GM12873 (cell line): ENCODE measurements around the gene SUMF1.

Source experiments
- TF ChIP-seq, protein P1 (sequence below): IDR thresholded peaks from 2 replicates; pipeline ENCODE4 v1.5.1; 2012; ENCODE audit warnings: low read depth, mild to moderate bottlenecking, moderate library complexity, low read length, control low read depth; ENCODE audit not compliant: insufficient read depth; ENCODE audit errors: missing control alignments

Gene SUMF1

DNA sequence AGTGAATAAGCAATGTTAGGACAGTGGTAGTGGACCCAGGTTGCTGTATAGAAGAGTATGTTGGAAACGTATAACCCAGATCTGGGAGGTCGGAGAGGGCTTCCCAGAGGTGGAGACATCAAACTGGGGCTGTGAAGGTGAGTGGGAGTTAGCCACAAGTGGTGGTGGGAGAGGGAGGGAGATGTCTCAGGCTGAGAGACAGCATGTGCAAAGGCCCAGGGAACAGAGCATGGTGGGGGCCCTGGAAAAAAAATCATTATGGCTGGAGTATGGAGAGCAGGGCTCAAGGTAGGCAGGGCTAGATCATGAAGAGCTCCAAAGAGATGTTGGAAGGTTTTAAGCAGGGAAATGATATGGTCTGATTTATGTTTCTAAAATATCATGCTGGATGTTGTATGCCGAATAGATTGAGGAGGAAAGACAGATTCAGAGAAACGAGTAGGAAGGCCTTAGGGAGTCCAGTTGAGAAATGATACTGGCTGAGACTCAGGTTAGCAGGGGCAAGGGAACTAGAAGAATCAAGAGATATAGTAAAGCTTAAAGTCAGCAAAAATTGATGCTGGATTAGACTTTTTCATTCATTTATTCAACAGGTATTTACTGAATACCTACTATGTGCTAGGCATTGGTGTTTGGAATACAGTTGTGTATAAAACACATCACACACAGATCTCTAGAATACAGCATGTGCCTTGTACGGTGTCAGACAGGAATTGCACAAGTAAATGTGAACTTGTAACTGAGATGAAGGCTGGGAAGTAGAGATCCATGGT, 43.1 kb upstream of the SUMF1 start:
- TF ChIP-seq, protein P1, sequence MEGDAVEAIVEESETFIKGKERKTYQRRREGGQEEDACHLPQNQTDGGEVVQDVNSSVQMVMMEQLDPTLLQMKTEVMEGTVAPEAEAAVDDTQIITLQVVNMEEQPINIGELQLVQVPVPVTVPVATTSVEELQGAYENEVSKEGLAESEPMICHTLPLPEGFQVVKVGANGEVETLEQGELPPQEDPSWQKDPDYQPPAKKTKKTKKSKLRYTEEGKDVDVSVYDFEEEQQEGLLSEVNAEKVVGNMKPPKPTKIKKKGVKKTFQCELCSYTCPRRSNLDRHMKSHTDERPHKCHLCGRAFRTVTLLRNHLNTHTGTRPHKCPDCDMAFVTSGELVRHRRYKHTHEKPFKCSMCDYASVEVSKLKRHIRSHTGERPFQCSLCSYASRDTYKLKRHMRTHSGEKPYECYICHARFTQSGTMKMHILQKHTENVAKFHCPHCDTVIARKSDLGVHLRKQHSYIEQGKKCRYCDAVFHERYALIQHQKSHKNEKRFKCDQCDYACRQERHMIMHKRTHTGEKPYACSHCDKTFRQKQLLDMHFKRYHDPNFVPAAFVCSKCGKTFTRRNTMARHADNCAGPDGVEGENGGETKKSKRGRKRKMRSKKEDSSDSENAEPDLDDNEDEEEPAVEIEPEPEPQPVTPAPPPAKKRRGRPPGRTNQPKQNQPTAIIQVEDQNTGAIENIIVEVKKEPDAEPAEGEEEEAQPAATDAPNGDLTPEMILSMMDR: no peak

DNA sequence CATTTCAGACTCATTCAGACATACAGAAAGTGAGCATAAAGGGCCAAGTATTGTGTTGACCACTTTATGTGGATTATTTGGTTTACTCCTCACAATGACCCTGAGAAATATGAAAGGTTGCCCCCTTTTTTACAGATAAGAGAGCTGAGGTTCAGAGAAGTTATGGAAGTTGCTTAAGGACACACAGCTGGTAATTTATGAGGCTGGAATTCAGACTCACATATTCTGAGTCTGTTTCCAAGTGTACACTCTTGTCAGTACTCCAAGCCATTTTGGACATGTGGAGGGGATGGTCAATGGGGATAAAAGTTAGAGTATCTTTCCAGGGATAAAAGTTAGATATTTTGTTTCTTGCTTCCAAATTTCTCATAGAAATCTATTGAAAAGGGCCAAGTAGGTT, 42.0 kb upstream of the SUMF1 start:
- TF ChIP-seq, protein P1: no peak

DNA sequence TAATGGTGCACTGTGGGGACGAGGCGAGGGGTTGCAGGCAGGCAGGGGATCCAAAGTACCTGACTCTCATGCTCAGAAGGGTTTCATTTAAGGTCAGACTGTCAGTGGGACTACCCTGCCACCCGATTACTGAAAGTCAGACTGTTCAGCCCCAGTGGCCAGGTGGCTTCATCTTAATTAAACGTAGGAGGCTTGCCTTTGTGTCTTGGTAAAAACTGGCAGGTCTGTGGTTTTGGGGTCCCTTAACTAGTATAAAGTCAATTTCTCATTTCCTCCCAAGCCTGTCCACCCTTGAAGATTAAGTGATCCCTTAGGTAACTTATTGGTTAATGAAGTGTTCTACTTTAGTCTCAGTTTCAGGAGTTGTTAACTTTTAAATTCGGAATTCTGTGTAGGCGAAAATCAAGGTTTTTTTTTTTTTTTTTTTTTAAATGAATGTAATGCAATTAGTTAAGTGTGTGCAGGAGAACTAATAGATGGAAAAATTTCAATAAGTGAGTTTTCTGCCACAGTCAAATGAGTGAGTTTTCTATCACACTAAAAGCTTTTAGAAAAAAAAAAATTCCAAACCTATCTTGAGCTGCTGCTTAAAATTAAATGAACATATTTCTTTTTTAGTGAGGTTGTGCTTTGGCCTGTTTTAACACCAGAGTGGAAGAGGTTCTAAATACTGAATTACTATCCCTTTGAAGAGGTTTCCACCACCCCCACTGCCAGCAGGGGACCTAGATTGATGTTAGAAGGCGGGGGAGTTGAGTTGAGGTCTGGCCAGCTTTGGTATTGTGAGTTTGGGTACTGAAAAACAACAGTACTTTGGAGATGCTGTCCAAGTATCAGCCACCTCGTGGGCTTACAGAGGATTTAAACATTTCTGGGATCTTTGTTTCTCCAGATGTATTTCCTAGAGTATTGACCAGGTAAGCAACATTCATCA, 41.2 kb upstream of the SUMF1 start:
- TF ChIP-seq, protein P1: no peak

- TF ChIP-seq, protein P1: no peak
These were observed 40.0 kb upstream of the SUMF1 start for GRCh38 chr3:4507024-4507596.

DNA sequence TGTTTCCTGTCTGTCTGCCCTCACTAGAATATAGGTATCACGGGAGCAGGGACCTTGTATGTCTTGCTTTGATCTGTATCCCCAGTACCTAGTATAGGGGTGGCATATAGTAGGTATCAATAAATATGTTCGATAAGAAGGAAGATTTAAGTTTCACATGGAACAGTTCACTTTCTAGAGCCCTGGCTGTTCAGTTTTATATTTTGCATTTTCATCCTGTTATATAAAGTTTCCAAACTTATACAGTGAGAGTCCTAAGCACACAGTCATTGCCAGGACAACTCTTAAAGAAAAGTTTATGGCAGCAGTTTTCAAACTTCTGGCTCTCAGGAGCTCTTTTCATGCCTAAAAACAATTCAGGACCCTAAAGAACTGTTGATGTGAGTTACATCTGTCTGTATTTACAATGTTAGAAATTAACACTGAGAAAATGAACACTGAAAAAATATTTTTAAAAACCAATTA, 39.5 kb upstream of the SUMF1 start:
- TF ChIP-seq, protein P1: no peak

- TF ChIP-seq, protein P1: no peak
These were observed 38.9 kb upstream of the SUMF1 start for GRCh38 chr3:4505688-4506558.
